ENCODE measurements around the gene MYD88. TPM values are rescaled to one million over a fixed set of nuclear protein-coding genes. Genes with fewer than 3 reads are reported as not detected.

Gene MYD88
- total RNA-seq, 2 experiments from 2014 or later, result 29.3 to 31.8 TPM

GRCh38 chr3:38163117-38163840, 24.8 kb downstream of the MYD88 start:
- Mint-ChIP-seq H3K27me3 (no peaks in the 10 kb centered on the region), H3K4me3 (peak overlapping the region; percentile 93), H3K4me1 (ENCODE audit: low read depth) (peaks cover 28% of the 10 kb centered on the region), H3K36me3 (ENCODE audit: low read depth) (peaks cover 25% of the 10 kb centered on the region), H3K9me3 (no peaks in the 10 kb centered on the region), H3K27ac (peak overlapping the region; percentile 99)
- ATAC-seq (no peak), DNase-seq (peak; percentile 45)
- ChIA-PET POLR2A (interaction anchor here (1.0 to 6.0 kb wide), 6 partner anchors 9 to 43 kb away, joined by 3 to 67 read pairs (median 10); partner anchors contain the start of genes ACAA1 and MYD88), CTCF (interaction anchor here (0.9 to 4.7 kb wide), 9 partner anchors 9 to 184 kb away, joined by 3 to 31 read pairs (median 8); partner anchors contain the start of genes ACAA1, MYD88 and XYLB)
- intact Hi-C loops (cut with micrococcal nuclease), result no loop called here
- peak; percentile 47 for TF ChIP-seq CTCF (IDR thresholded peaks at IDR 0.05)

GRCh38 chr3:38163841-38164642, 25.6 kb downstream of the MYD88 start:
- peak overlapping the region; percentile 93 for H3K4me3 Mint-ChIP-seq
- intact Hi-C loops (cut with micrococcal nuclease), result loop anchor here (2.0 kb wide), 2 partner anchors 13 to 27 kb away; partner anchors contain the start of gene ACAA1
- peaks cover 35% of the 10 kb centered on the region for H3K4me1 Mint-ChIP-seq (ENCODE audit: low read depth)
- H3K9me3 Mint-ChIP-seq, result no peaks in the 10 kb centered on the region
- H3K36me3 Mint-ChIP-seq (ENCODE audit: low read depth), result peaks cover 28% of the 10 kb centered on the region
- no peaks in the 10 kb centered on the region for H3K27me3 Mint-ChIP-seq
- POLR2A ChIA-PET, result interaction anchor here (0.8 to 6.0 kb wide), 14 partner anchors 9 to 1243 kb away, joined by 3 to 67 read pairs (median 4); partner anchors contain the start of genes ACAA1, MYD88 and RPSA
- CTCF ChIA-PET, result interaction anchor here (0.9 to 4.7 kb wide), 12 partner anchors 9 to 183 kb away, joined by 3 to 31 read pairs (median 5); partner anchors contain the start of genes ACAA1, MYD88 and XYLB
- no peak for ATAC-seq
- H3K27ac Mint-ChIP-seq, result peak overlapping the region; percentile 99
- TF ChIP-seq CTCF (IDR thresholded peaks at IDR 0.05), result no peak
- DNase-seq, result no peak

- H3K27ac Mint-ChIP-seq, result peak overlapping the region; percentile 99
- no peaks in the 10 kb centered on the region for H3K9me3 Mint-ChIP-seq
- intact Hi-C loops (cut with micrococcal nuclease), result loop anchor here (2.0 kb wide), 2 partner anchors 14 to 28 kb away; partner anchors contain the start of gene ACAA1
- ATAC-seq (peak; percentile 31), DNase-seq (no peak)
- ChIA-PET POLR2A (interaction anchor here (0.8 to 6.0 kb wide), 14 partner anchors 8 to 1242 kb away, joined by 3 to 67 read pairs (median 4); partner anchors contain the start of genes ACAA1, EXOG, MYD88 and RPSA), CTCF (interaction anchor here (1.0 to 4.7 kb wide), 10 partner anchors 11 to 180 kb away, joined by 3 to 31 read pairs (median 6); partner anchors contain the start of genes ACAA1 and MYD88)
- TF ChIP-seq CTCF (IDR thresholded peaks at IDR 0.05), result no peak
- peak overlapping the region; percentile 93 for H3K4me3 Mint-ChIP-seq
- peaks cover 30% of the 10 kb centered on the region for H3K36me3 Mint-ChIP-seq (ENCODE audit: low read depth)
- peaks cover 41% of the 10 kb centered on the region for H3K4me1 Mint-ChIP-seq (ENCODE audit: low read depth)
- no peaks in the 10 kb centered on the region for H3K27me3 Mint-ChIP-seq
Measured at GRCh38 chr3:38164643-38164951, 26.1 kb downstream of the MYD88 start.

- peak within 1 kb of the TSS; percentile 93 for H3K4me3 Mint-ChIP-seq
- ChIA-PET CTCF (interaction anchor here (1.0 to 4.7 kb wide), 11 partner anchors 12 to 182 kb away, joined by 3 to 31 read pairs (median 5); partner anchors contain the start of genes ACAA1, MYD88 and XYLB), POLR2A (interaction anchor here (0.7 to 6.0 kb wide), 19 partner anchors 8 to 1242 kb away, joined by 3 to 67 read pairs (median 3); partner anchors contain the start of genes ACAA1, EXOG, MYD88 and RPSA)
- no peaks in the 10 kb centered on the region for H3K9me3 Mint-ChIP-seq
- ATAC-seq (peak; percentile 93), DNase-seq (peak; percentile 100)
- peak within 1 kb of the TSS; percentile 99 for H3K27ac Mint-ChIP-seq
- peaks cover 30% of the 10 kb centered on the region for H3K36me3 Mint-ChIP-seq (ENCODE audit: low read depth)
- intact Hi-C loops (cut with micrococcal nuclease), result loop anchor here (2.0 kb wide), 2 partner anchors 14 to 28 kb away; partner anchors contain the start of gene ACAA1
- H3K4me1 Mint-ChIP-seq (ENCODE audit: low read depth), result peaks cover 42% of the 10 kb centered on the region
- H3K27me3 Mint-ChIP-seq, result no peaks in the 10 kb centered on the region
- TF ChIP-seq CTCF (IDR thresholded peaks at IDR 0.05), result no peak
Measured at GRCh38 chr3:38164952-38165721, 26.7 kb downstream of the MYD88 start, which contains the start of gene OXSR1. Gene OXSR1, plus strand, starts transcription at chr3:38165537. Its CDS starts 340 bp downstream, at chr3:38165877.
